ENCODE measurements around the gene TUFT1.

Gene TUFT1

GRCh38 chr1:151533870-151534269, 6.2 kb upstream of the TUFT1 start:
- DNase-seq (ENCODE audit: low spot score in 2 of 2): no peak
- ATAC-seq (replicated peaks; ENCODE audit: extremely low read depth, poor library complexity, severe bottlenecking): no peak
- no peaks in the 10 kb centered on the region for H3K36me3 Mint-ChIP-seq (ENCODE audit: insufficient read depth)
- no peak overlapping the region for H3K27ac Mint-ChIP-seq (ENCODE audit: low read depth)
- H3K4me1 Mint-ChIP-seq: no peaks in the 10 kb centered on the region
- no peak overlapping the region for H3K4me3 Mint-ChIP-seq
- H3K27me3 Mint-ChIP-seq: no peaks in the 10 kb centered on the region
- no peaks in the 10 kb centered on the region for H3K9me3 Mint-ChIP-seq

GRCh38 chr1:151534662-151535278, 5.3 kb upstream of the TUFT1 start:
- Mint-ChIP-seq H3K27ac (ENCODE audit: low read depth) (no peak overlapping the region), H3K27me3 (no peaks in the 10 kb centered on the region), H3K36me3 (ENCODE audit: insufficient read depth) (no peaks in the 10 kb centered on the region), H3K4me3 (no peak overlapping the region), H3K4me1 (no peaks in the 10 kb centered on the region), H3K9me3 (no peaks in the 10 kb centered on the region)
- ATAC-seq (replicated peaks; ENCODE audit: extremely low read depth, poor library complexity, severe bottlenecking): no peak
- DNase-seq (ENCODE audit: low spot score in 2 of 2): peak; percentile 51 to 61

- Mint-ChIP-seq H3K36me3 (ENCODE audit: insufficient read depth) (peaks cover 2% of the 10 kb centered on the region), H3K4me3 (no peak overlapping the region), H3K27ac (ENCODE audit: low read depth) (no peak overlapping the region), H3K9me3 (no peaks in the 10 kb centered on the region), H3K4me1 (peaks cover 8% of the 10 kb centered on the region), H3K27me3 (peaks cover 2% of the 10 kb centered on the region)
- ATAC-seq (replicated peaks; ENCODE audit: extremely low read depth, poor library complexity, severe bottlenecking): no peak
- no peak for DNase-seq (ENCODE audit: low spot score in 2 of 2)
Observed at GRCh38 chr1:151535326-151536271, 4.5 kb upstream of the TUFT1 start.

GRCh38 chr1:151536499-151536898, 3.6 kb upstream of the TUFT1 start:
- peaks cover 2% of the 10 kb centered on the region for H3K36me3 Mint-ChIP-seq (ENCODE audit: insufficient read depth)
- peaks cover 17% of the 10 kb centered on the region for H3K4me1 Mint-ChIP-seq
- H3K4me3 Mint-ChIP-seq: no peak overlapping the region
- no peak for ATAC-seq (replicated peaks; ENCODE audit: extremely low read depth, poor library complexity, severe bottlenecking)
- no peak overlapping the region for H3K27ac Mint-ChIP-seq (ENCODE audit: low read depth)
- no peak for DNase-seq (ENCODE audit: low spot score in 2 of 2)
- H3K9me3 Mint-ChIP-seq: no peaks in the 10 kb centered on the region
- peaks cover 11% of the 10 kb centered on the region for H3K27me3 Mint-ChIP-seq

GRCh38 chr1:151537112-151537511, 3.0 kb upstream of the TUFT1 start:
- no peak for ATAC-seq (replicated peaks; ENCODE audit: extremely low read depth, poor library complexity, severe bottlenecking)
- peaks cover 2% of the 10 kb centered on the region for H3K36me3 Mint-ChIP-seq (ENCODE audit: insufficient read depth)
- no peak overlapping the region for H3K4me3 Mint-ChIP-seq
- peaks cover 15% of the 10 kb centered on the region for H3K27me3 Mint-ChIP-seq
- H3K27ac Mint-ChIP-seq (ENCODE audit: low read depth): no peak overlapping the region
- H3K9me3 Mint-ChIP-seq: no peaks in the 10 kb centered on the region
- peaks cover 20% of the 10 kb centered on the region for H3K4me1 Mint-ChIP-seq
- DNase-seq (ENCODE audit: low spot score in 2 of 2): no peak

GRCh38 chr1:151539321-151540020, 638 bp upstream of the TUFT1 start:
- H3K4me1 Mint-ChIP-seq: peaks cover 20% of the 10 kb centered on the region
- H3K27me3 Mint-ChIP-seq: peaks cover 15% of the 10 kb centered on the region
- no peaks in the 10 kb centered on the region for H3K9me3 Mint-ChIP-seq
- peaks cover 2% of the 10 kb centered on the region for H3K36me3 Mint-ChIP-seq (ENCODE audit: insufficient read depth)
- DNase-seq (ENCODE audit: low spot score in 2 of 2): no peak
- ATAC-seq (replicated peaks; ENCODE audit: extremely low read depth, poor library complexity, severe bottlenecking): no peak
- H3K4me3 Mint-ChIP-seq: peak overlapping the region; percentile 86
- H3K27ac Mint-ChIP-seq (ENCODE audit: low read depth): peak overlapping the region; percentile 89

- H3K9me3 Mint-ChIP-seq: no peaks in the 10 kb centered on the region
- peak overlapping the region; percentile 86 for H3K4me3 Mint-ChIP-seq
- H3K27me3 Mint-ChIP-seq: peaks cover 15% of the 10 kb centered on the region
- ATAC-seq (replicated peaks; ENCODE audit: extremely low read depth, poor library complexity, severe bottlenecking) (no peak), DNase-seq (ENCODE audit: low spot score in 2 of 2) (no peak)
- H3K4me1 Mint-ChIP-seq: peaks cover 20% of the 10 kb centered on the region
- no peak overlapping the region for H3K27ac Mint-ChIP-seq (ENCODE audit: low read depth)
- H3K36me3 Mint-ChIP-seq (ENCODE audit: insufficient read depth): peaks cover 2% of the 10 kb centered on the region
Observed at GRCh38 chr1:151540982-151541377, 871 bp downstream of the TUFT1 start.

GRCh38 chr1:151541752-151542151, 1.6 kb downstream of the TUFT1 start:
- peak overlapping the region; percentile 86 for H3K4me3 Mint-ChIP-seq
- peaks cover 15% of the 10 kb centered on the region for H3K27me3 Mint-ChIP-seq
- DNase-seq (ENCODE audit: low spot score in 2 of 2): no peak
- no peaks in the 10 kb centered on the region for H3K9me3 Mint-ChIP-seq
- no peak overlapping the region for H3K27ac Mint-ChIP-seq (ENCODE audit: low read depth)
- H3K4me1 Mint-ChIP-seq: peaks cover 20% of the 10 kb centered on the region
- ATAC-seq (replicated peaks; ENCODE audit: extremely low read depth, poor library complexity, severe bottlenecking): no peak
- peaks cover 2% of the 10 kb centered on the region for H3K36me3 Mint-ChIP-seq (ENCODE audit: insufficient read depth)

GRCh38 chr1:151542710-151543129, 2.6 kb downstream of the TUFT1 start:
- H3K27ac Mint-ChIP-seq (ENCODE audit: low read depth): no peak overlapping the region
- H3K9me3 Mint-ChIP-seq: no peaks in the 10 kb centered on the region
- peaks cover 20% of the 10 kb centered on the region for H3K4me1 Mint-ChIP-seq
- ATAC-seq (replicated peaks; ENCODE audit: extremely low read depth, poor library complexity, severe bottlenecking) (no peak), DNase-seq (ENCODE audit: low spot score in 2 of 2) (no peak)
- no peak overlapping the region for H3K4me3 Mint-ChIP-seq
- peaks cover 2% of the 10 kb centered on the region for H3K36me3 Mint-ChIP-seq (ENCODE audit: insufficient read depth)
- peaks cover 15% of the 10 kb centered on the region for H3K27me3 Mint-ChIP-seq

GRCh38 chr1:151545542-151545941, 5.4 kb downstream of the TUFT1 start:
- H3K4me3 Mint-ChIP-seq: no peak overlapping the region
- H3K27ac Mint-ChIP-seq (ENCODE audit: low read depth): no peak overlapping the region
- no peak for ATAC-seq (replicated peaks; ENCODE audit: extremely low read depth, poor library complexity, severe bottlenecking)
- no peaks in the 10 kb centered on the region for H3K9me3 Mint-ChIP-seq
- no peak for DNase-seq (ENCODE audit: low spot score in 2 of 2)
- H3K27me3 Mint-ChIP-seq: peaks cover 14% of the 10 kb centered on the region
- H3K36me3 Mint-ChIP-seq (ENCODE audit: insufficient read depth): no peaks in the 10 kb centered on the region
- peaks cover 12% of the 10 kb centered on the region for H3K4me1 Mint-ChIP-seq

- DNase-seq (ENCODE audit: low spot score in 2 of 2) (no peak), ATAC-seq (replicated peaks; ENCODE audit: extremely low read depth, poor library complexity, severe bottlenecking) (no peak)
- no peaks in the 10 kb centered on the region for H3K9me3 Mint-ChIP-seq
- no peak overlapping the region for H3K4me3 Mint-ChIP-seq
- peaks cover 7% of the 10 kb centered on the region for H3K27me3 Mint-ChIP-seq
- no peaks in the 10 kb centered on the region for H3K36me3 Mint-ChIP-seq (ENCODE audit: insufficient read depth)
- H3K27ac Mint-ChIP-seq (ENCODE audit: low read depth): peak overlapping the region; percentile 52
- peaks cover 5% of the 10 kb centered on the region for H3K4me1 Mint-ChIP-seq
Observed at GRCh38 chr1:151546011-151546925, 6.2 kb downstream of the TUFT1 start.
